HG03354 (cell line): Measurements from ENCODE around the gene MAL.
"Not testable (repeated sequence)": the region's sequence is repeated elsewhere in the genome, so short reads cannot be mapped to it uniquely, and the experiment has no call there.

ENCODE experiments used
- ATAC-seq: cut with Tn5 transposase; IDR thresholded peaks from one replicate; pipeline ENCODE4 v1.9.1; 2021; ENCODE audit warnings: mild to moderate bottlenecking; ENCODE audit not compliant: unreplicated experiment, poor library complexity, severe bottlenecking

The MAL gene

GRCh38 chr2:95030496-95030895 is 5.0 kb downstream of the MAL start:
- ATAC-seq = no peak

GRCh38 chr2:95031076-95031725 is 5.7 kb downstream of the MAL start:
- no peak for ATAC-seq

- no peak for ATAC-seq
Observed at GRCh38 chr2:95031726-95032116, 6.2 kb downstream of the MAL start.

- ATAC-seq = no peak
Observed at GRCh38 chr2:95032341-95032740, 6.8 kb downstream of the MAL start.

GRCh38 chr2:95032868-95033603 is 7.5 kb downstream of the MAL start:
- ATAC-seq = no peak

GRCh38 chr2:95034221-95034620 is 8.7 kb downstream of the MAL start:
- ATAC-seq = no peak

- ATAC-seq = no peak
Observed at GRCh38 chr2:95034818-95035217, 9.3 kb downstream of the MAL start.

GRCh38 chr2:95036596-95037383 is 11.3 kb downstream of the MAL start:
- no peak for ATAC-seq

GRCh38 chr2:95037384-95037839 is 11.9 kb downstream of the MAL start:
- no peak for ATAC-seq

- ATAC-seq = not testable (repeated sequence)
Observed at GRCh38 chr2:95037841-95038585, 12.5 kb downstream of the MAL start.

GRCh38 chr2:95038635-95039298 is 13.3 kb downstream of the MAL start:
- ATAC-seq = no peak

- ATAC-seq = no peak
Observed at GRCh38 chr2:95039363-95039762, 13.9 kb downstream of the MAL start.

GRCh38 chr2:95039978-95040377 is 14.5 kb downstream of the MAL start:
- no peak for ATAC-seq

GRCh38 chr2:95040426-95040825 is 14.9 kb downstream of the MAL start:
- no peak for ATAC-seq

GRCh38 chr2:95041060-95041823 is 15.7 kb downstream of the MAL start:
- no peak for ATAC-seq

- no peak for ATAC-seq
Observed at GRCh38 chr2:95041824-95042442, 16.4 kb downstream of the MAL start.

GRCh38 chr2:95042472-95043271 is 17.2 kb downstream of the MAL start:
- ATAC-seq = no peak
